ENCODE measurements around the gene PTGER3.
"Not testable (repeated sequence)": the region's sequence is repeated elsewhere in the genome, so short reads cannot be mapped to it uniquely, and the experiment has no call there.

The PTGER3 gene

GRCh38 chr1:70947835-70948234 is 99.8 kb downstream of the PTGER3 start:
- no peak for DNase-seq (ENCODE audit: low read depth)

GRCh38 chr1:70945676-70946075 is 101.9 kb downstream of the PTGER3 start:
- DNase-seq (ENCODE audit: low read depth) = no peak

- no peak for DNase-seq (ENCODE audit: low read depth)
Observed at GRCh38 chr1:70945251-70945650, 102.4 kb downstream of the PTGER3 start.

GRCh38 chr1:70941563-70941962 is 106.1 kb downstream of the PTGER3 start:
- DNase-seq (ENCODE audit: low read depth) = no peak

- DNase-seq (ENCODE audit: low read depth) = not testable (repeated sequence)
Observed at GRCh38 chr1:70940398-70940797, 107.2 kb downstream of the PTGER3 start.

GRCh38 chr1:70934194-70934961 is 113.2 kb downstream of the PTGER3 start:
- no peak for DNase-seq (ENCODE audit: low read depth)

- DNase-seq (ENCODE audit: low read depth) = no peak
Observed at GRCh38 chr1:70930062-70930461, 117.6 kb downstream of the PTGER3 start.

- no peak for DNase-seq (ENCODE audit: low read depth)
Observed at GRCh38 chr1:70922196-70922595, 125.4 kb downstream of the PTGER3 start.

Measured in stimulated activated CD8-positive, alpha-beta memory T cell treated with anti-CD3 and anti-CD28 coated beads, Interleukin-12 subunit alpha, Interleukin-12 subunit beta, amount 100 ng/mL, for 1 hour (primary cell).